Gastrocnemius medialis (tissue), 4 donors: Measurements from ENCODE around the gene FHOD3.

Experiments used
- CTCF ChIP-seq, 5 experiments: fragments of 450-650 bp in 3 of 5; fragments of 200-600 bp in 2 of 5; sonication (generic) in 2 of 5; IDR thresholded peaks in 4 of 5; conservative IDR thresholded peaks in 1 of 5; 1 replicate in 4 of 5; 2 replicates in 1 of 5; pipeline ENCODE4 v1.5.1; 2016 to 2019; ENCODE audit warnings: antibody characterized with exemption in 5 of 5, mild to moderate bottlenecking in 3 of 5, moderate library complexity in 3 of 5
- POLR2A ChIP-seq, 2 donors: fragments of 450-650 bp; IDR thresholded peaks; one replicate each; pipeline ENCODE4 v1.6.1; 2017; ENCODE audit warnings: antibody characterized with exemption in 2 of 2, mild to moderate bottlenecking in 2 of 2, moderate library complexity in 2 of 2

GRCh38 chr18:36294031-36294430 lies 3.5 kb upstream of the FHOD3 start:
- TF ChIP-seq POLR2A (IDR thresholded peaks at IDR 0.05) (no peak), CTCF (IDR thresholded peaks at IDR 0.05 in 4 of 5, conservative IDR thresholded peaks at IDR 0.05 in 1 of 5) (no peak)
